Stimulated activated CD8-positive, alpha-beta memory T cell treated with anti-CD3 and anti-CD28 coated beads, Interleukin-15, amount 100 ng/mL, for 48 hours (primary cell): ENCODE data around the gene PDE10A.

ENCODE experiments used
- DNase-seq, 2 donors: peaks; one replicate each; pipeline ENCODE4 v3.0.0-alpha.2; 2020; ENCODE audit warnings: low read depth in 2 of 2

The PDE10A gene

GRCh38 chr6:165655191-165655590 is 7.8 kb downstream of the PDE10A start:
- no peak for DNase-seq

GRCh38 chr6:165654144-165654543 is 8.9 kb downstream of the PDE10A start:
- DNase-seq = no peak

- DNase-seq = no peak
Measured at GRCh38 chr6:165653607-165654006, 9.4 kb downstream of the PDE10A start.

- no peak for DNase-seq
Measured at GRCh38 chr6:165653196-165653595, 9.8 kb downstream of the PDE10A start.

GRCh38 chr6:165652766-165653165 is 10.3 kb downstream of the PDE10A start:
- no peak for DNase-seq

- DNase-seq = no peak
Measured at GRCh38 chr6:165649166-165650137, 13.6 kb downstream of the PDE10A start.

- DNase-seq = no peak
Measured at GRCh38 chr6:165647041-165647440, 16.0 kb downstream of the PDE10A start.

GRCh38 chr6:165645919-165646318 is 17.1 kb downstream of the PDE10A start:
- DNase-seq = no peak

- DNase-seq = no peak
Measured at GRCh38 chr6:165644586-165645266, 18.3 kb downstream of the PDE10A start.

- no peak for DNase-seq
Measured at GRCh38 chr6:165643015-165643414, 20.0 kb downstream of the PDE10A start.

GRCh38 chr6:165641672-165642156 is 21.3 kb downstream of the PDE10A start:
- DNase-seq = no peak

GRCh38 chr6:165640806-165641205 is 22.2 kb downstream of the PDE10A start:
- no peak for DNase-seq

GRCh38 chr6:165638530-165638929 is 24.5 kb downstream of the PDE10A start:
- DNase-seq = no peak

- DNase-seq = no peak
Measured at GRCh38 chr6:165637586-165637985, 25.5 kb downstream of the PDE10A start.

GRCh38 chr6:165636402-165637048 is 26.5 kb downstream of the PDE10A start:
- DNase-seq = no peak

GRCh38 chr6:165635965-165636364 is 27.1 kb downstream of the PDE10A start:
- no peak for DNase-seq

GRCh38 chr6:165634101-165634880 is 28.8 kb downstream of the PDE10A start:
- no peak for DNase-seq

- DNase-seq = no peak
Measured at GRCh38 chr6:165632194-165632593, 30.8 kb downstream of the PDE10A start.

- DNase-seq = no peak
Measured at GRCh38 chr6:165630544-165630953, 32.5 kb downstream of the PDE10A start.

GRCh38 chr6:165628955-165629354 is 34.1 kb downstream of the PDE10A start:
- DNase-seq = no peak

GRCh38 chr6:165627366-165627765 is 35.7 kb downstream of the PDE10A start:
- DNase-seq = no peak
